Osteocyte (in vitro differentiated cells): ENCODE data around the gene MYBPC3. TPM values are rescaled to one million over a fixed set of nuclear protein-coding genes. Genes with fewer than 3 reads are reported as not detected.

ENCODE experiments used
- DNase-seq: peaks from one replicate; pipeline ENCODE4 v3.0.0; 2021; ENCODE audit warnings: mixed read lengths; ENCODE audit not compliant: unreplicated experiment; ENCODE audit errors: extremely low spot score
- H3K27ac Mint-ChIP-seq: one replicate; pipeline ENCODE4 v1.8.0; 2021; ENCODE audit warnings: mild to moderate bottlenecking, mixed read lengths; ENCODE audit not compliant: unreplicated experiment
- H3K27me3 Mint-ChIP-seq: one replicate; pipeline ENCODE4 v1.8.0; 2021; ENCODE audit warnings: mixed read lengths; ENCODE audit not compliant: unreplicated experiment
- H3K36me3 Mint-ChIP-seq: one replicate; pipeline ENCODE4 v1.8.0; 2021; ENCODE audit warnings: mixed read lengths; ENCODE audit not compliant: unreplicated experiment
- H3K4me1 Mint-ChIP-seq: one replicate; pipeline ENCODE4 v1.8.0; 2021; ENCODE audit warnings: mixed read lengths; ENCODE audit not compliant: unreplicated experiment
- H3K4me3 Mint-ChIP-seq: one replicate; pipeline ENCODE4 v1.8.0; 2021; ENCODE audit warnings: mild to moderate bottlenecking, moderate library complexity, mixed read lengths; ENCODE audit not compliant: unreplicated experiment
- H3K9me3 Mint-ChIP-seq: one replicate; pipeline ENCODE4 v1.8.0; 2021; ENCODE audit warnings: mixed read lengths; ENCODE audit not compliant: unreplicated experiment
- CTCF ChIP-seq: fragments of 200-600 bp; sonication (generic); IDR thresholded peaks from 2 replicates; pipeline ENCODE4 v1.5.0; 2021; ENCODE audit warnings: antibody characterized with exemption, mild to moderate bottlenecking, moderate library complexity
- total RNA-seq: library from RNA; stranded (reverse); gene quantifications from 2 replicates; pipeline ENCODE4 v1.2.1, GENCODE V29; 2021

Gene MYBPC3
- total RNA-seq, 1 donor from 2014 or later: not detected

GRCh38 chr11:47396049-47396320 lies 43.5 kb upstream of the MYBPC3 start:
- no peaks in the 10 kb centered on the region for H3K9me3 Mint-ChIP-seq
- H3K27me3 Mint-ChIP-seq: no peaks in the 10 kb centered on the region
- DNase-seq: no peak
- TF ChIP-seq CTCF: no peak
- H3K4me1 Mint-ChIP-seq: peaks cover 11% of the 10 kb centered on the region
- no peaks in the 10 kb centered on the region for H3K36me3 Mint-ChIP-seq
- no peak overlapping the region for H3K4me3 Mint-ChIP-seq
- H3K27ac Mint-ChIP-seq: no peak overlapping the region

DNA sequence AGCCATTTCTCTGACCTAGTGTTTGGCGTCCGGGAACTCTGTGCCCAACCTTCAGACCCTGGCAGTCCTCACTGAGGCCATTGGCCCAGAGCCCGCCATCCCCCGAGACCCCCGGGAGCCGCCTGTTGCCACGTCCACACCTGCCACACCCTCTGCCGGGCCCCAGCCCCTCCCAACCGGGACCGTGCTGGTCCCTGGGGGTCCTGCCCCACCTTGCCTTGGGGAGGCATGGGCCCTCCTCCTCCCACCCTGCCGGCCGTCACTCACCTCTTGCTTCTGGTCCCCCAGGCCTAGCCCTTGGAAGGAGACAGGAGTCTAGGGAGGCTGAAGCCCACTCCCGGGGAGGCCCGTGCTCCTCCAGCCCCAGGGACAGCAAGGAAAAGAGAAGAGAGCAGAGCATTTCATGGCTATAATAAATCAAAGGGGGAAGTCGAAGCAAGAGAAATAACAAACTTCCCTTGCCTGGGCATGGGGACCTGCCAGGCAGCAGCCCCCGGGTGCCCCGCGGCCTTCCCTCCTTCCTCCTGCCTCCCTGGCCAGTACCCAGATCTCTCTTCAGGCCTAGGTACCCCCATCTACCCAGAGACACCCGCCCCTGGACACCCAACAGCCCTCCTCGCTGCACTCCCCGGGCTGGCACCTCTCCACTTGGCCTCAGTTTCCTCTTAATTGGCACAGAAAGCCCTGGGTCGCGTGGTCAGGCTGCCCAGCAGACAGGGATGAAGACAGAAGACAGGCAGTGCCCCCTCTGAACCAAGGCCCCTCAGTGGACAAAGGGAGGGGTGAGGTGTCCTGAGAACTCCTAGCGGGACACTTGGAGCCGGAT lies 42.9 kb upstream of the MYBPC3 start:
- no peak overlapping the region for H3K4me3 Mint-ChIP-seq
- no peak overlapping the region for H3K27ac Mint-ChIP-seq
- no peaks in the 10 kb centered on the region for H3K9me3 Mint-ChIP-seq
- DNase-seq: no peak
- no peaks in the 10 kb centered on the region for H3K36me3 Mint-ChIP-seq
- H3K4me1 Mint-ChIP-seq: peaks cover 8% of the 10 kb centered on the region
- no peak for TF ChIP-seq CTCF
- H3K27me3 Mint-ChIP-seq: no peaks in the 10 kb centered on the region

DNA sequence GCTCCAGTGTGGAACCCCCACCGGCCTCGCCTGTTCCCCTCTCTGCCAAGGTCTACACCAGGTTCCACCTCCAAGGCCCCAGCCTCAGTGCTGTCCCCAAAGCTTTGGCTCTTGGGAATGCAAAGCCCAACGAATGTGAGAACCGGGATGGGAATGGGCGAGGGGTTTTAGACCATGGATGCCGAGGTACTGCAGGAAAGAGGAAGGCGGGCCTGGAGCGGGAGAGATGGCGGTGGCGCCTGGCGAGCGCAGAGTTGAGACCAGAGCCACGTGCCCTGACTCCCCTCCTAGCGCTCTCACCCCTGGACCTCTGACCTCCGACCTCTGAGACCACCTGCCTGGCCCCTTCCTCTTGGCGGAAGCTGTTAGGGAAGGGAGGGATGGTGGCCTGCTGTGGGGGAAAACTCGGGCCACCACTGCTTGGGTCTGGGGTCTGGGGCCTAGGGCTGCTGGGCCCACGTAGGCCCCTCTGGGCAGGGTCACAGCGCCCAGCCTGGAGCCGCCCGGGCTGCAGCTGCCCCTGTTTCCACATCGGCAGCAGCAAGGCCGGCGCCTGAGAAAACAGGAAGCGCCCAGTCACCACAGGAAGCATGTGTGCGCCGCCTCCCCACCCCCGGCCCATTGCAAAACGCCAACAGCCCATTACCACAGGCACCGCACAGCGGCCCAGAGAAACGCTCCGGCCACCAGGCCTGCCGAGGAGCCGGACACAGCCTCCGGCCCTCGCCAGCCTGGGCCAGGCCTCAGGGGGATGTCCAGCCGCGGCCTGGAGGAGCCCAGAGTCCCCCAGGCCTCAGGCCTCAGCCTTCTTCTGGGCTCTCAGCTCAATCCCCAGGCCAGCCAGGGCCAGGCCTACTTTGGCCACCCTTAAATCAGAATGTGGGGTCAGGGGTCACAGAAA lies 42.1 kb upstream of the MYBPC3 start:
- Mint-ChIP-seq H3K4me3 (no peak overlapping the region), H3K4me1 (peaks cover 4% of the 10 kb centered on the region), H3K27ac (no peak overlapping the region), H3K27me3 (no peaks in the 10 kb centered on the region), H3K36me3 (no peaks in the 10 kb centered on the region), H3K9me3 (no peaks in the 10 kb centered on the region)
- no peak for DNase-seq
- no peak for TF ChIP-seq CTCF

GRCh38 chr11:47394050-47394321 lies 41.5 kb upstream of the MYBPC3 start:
- H3K4me3 Mint-ChIP-seq: no peak overlapping the region
- no peak for TF ChIP-seq CTCF
- no peaks in the 10 kb centered on the region for H3K27me3 Mint-ChIP-seq
- H3K27ac Mint-ChIP-seq: no peak overlapping the region
- peaks cover 2% of the 10 kb centered on the region for H3K4me1 Mint-ChIP-seq
- no peak for DNase-seq
- no peaks in the 10 kb centered on the region for H3K9me3 Mint-ChIP-seq
- H3K36me3 Mint-ChIP-seq: no peaks in the 10 kb centered on the region
